Ovary (tissue), 9 donors: ENCODE measurements around the gene SPATA9. TPM values are rescaled to one million over a fixed set of nuclear protein-coding genes. Genes with fewer than 3 reads are reported as not detected.
"Not testable (repeated sequence)": the region's sequence is repeated elsewhere in the genome, so short reads cannot be mapped to it uniquely, and the experiment has no call there.

ENCODE experiments used
- DNase-seq, 5 donors: peaks; one replicate each; pipeline ENCODE4 v3.0.0-alpha.2; 2019 to 2020
- H3K27ac ChIP-seq, 2 donors: fragments of 200-600 bp; one replicate each; pipeline versions ENCODE4 v1.5.1 to v1.8.0; 2019 to 2022
- H3K27me3 ChIP-seq: fragments of 200-600 bp; one replicate; pipeline ENCODE4 v1.8.0; 2022
- H3K36me3 ChIP-seq: fragments of 200-600 bp; sonication (generic); one replicate; pipeline ENCODE4 v1.5.1; 2019
- H3K4me1 ChIP-seq: one replicate; pipeline ENCODE4 v1.8.1; 2013; ENCODE audit warnings: mild to moderate bottlenecking, moderate library complexity; ENCODE audit not compliant: insufficient read depth
- H3K4me3 ChIP-seq: fragments of 200-600 bp; sonication (generic); one replicate; pipeline ENCODE4 v1.5.1; 2017
- H3K9me3 ChIP-seq, 2 donors: fragments of 200-600 bp in 1 of 2; sonication (generic) in 1 of 2; one replicate each; pipeline versions ENCODE4 v1.5.1 to v1.8.1; 2013 to 2019; ENCODE audit warnings: mild to moderate bottlenecking in 1 of 2, moderate library complexity in 1 of 2
- CTCF ChIP-seq, 3 donors: fragments of 450-650 bp in 2 of 3; fragments of 200-600 bp in 1 of 3; IDR thresholded peaks; one replicate each; pipeline versions ENCODE4 v1.5.1 to v1.8.0; 2016 to 2022; ENCODE audit warnings: antibody characterized with exemption in 3 of 3, mild to moderate bottlenecking in 1 of 3
- EP300 ChIP-seq: sonication (generic); formaldehyde crosslinking; IDR thresholded peaks from one replicate; pipeline ENCODE4 v1.6.1; 2017; ENCODE audit warnings: antibody characterized with exemption
- POLR2A ChIP-seq: fragments of 450-650 bp; IDR thresholded peaks from one replicate; pipeline ENCODE4 v1.6.1; 2017; ENCODE audit warnings: antibody characterized with exemption, mild to moderate bottlenecking, moderate library complexity
- WGBS, 3 donors: extraction: QIAGEN DNeasy Blood & Tissue Kit in 1 of 3; methylation state at CpG; one replicate each; pipeline versions ENCODE4 v1.1.5 to v1.1.7; 2013 to 2017; 5-methylcytosine and 5-hydroxymethylcytosine counted together
- intact Hi-C, 4 donors: fragments of 100-400 bp; cut with DNase I; formaldehyde crosslinking; loops; one replicate each; pipeline versions ENCODE4 v1.11.0 to v1.15.1; 2022 to 2023
- polyA plus RNA-seq, 2 donors: library from polyadenylated mRNA; stranded (reverse); fragments of 200-250 nt in 1 of 2; fragments of 350-450 nt in 1 of 2; fragmentation: Illumina TruSeq in 1 of 2; extraction: RNeasy Lipid Tissue Mini Kit (QIAGEN cat#74804) in 1 of 2; gene quantifications; one replicate each; pipeline ENCODE4 v1.2.3, GENCODE V29; 2013 to 2014
- total RNA-seq, 7 donors: library from RNA; depleted of rRNA in 2 of 7; stranded (reverse); fragments of >200 nt in 2 of 7; fragmentation: NEBNext Ultra II Directional in 3 of 7; extraction: Animal tissue kit (Norgen Biotek cat#: 25700) in 3 of 7; gene quantifications; one replicate each; pipeline versions ENCODE4 v1.1.0 to v1.2.4, GENCODE V29; 2016 to 2023
- donor health status: DM: no; HTN: no; CAD: no; lungs with moderate emphysema.
- donor health status: DM: no; HTN: no; CAD: no.
- donor health status: Bipolar disorder and iron deficiency.
- donor health status: DM: yes; HTN: yes; CAD: no.
- donor health status: DM: no; HTN: no; CAD: no.
- donor health status: DM: yes; HTN: yes; CAD: no.

Gene SPATA9
- total and polyA plus RNA-seq, 9 donors, result 0.46 to 1.7 (median 0.89) TPM

GRCh38 chr5:95711501-95712346, 28.9 kb upstream of the SPATA9 start:
- Histone ChIP-seq H3K9me3 (no peaks in the 10 kb centered on the region), H3K4me3 (no peak overlapping the region), H3K27me3 (no peaks in the 10 kb centered on the region), H3K4me1 (peaks cover 11% of the 10 kb centered on the region), H3K36me3 (no peaks in the 10 kb centered on the region), H3K27ac (no peak overlapping the region)
- DNase-seq, result peak in 1 of 5 donors; percentile 40
- intact Hi-C loops, result loop anchor here in 1 of 4 donors (5.0 kb wide), 1 partner anchor 39 kb away; no protein-coding TSS in a partner anchor
- 91 to 94% (median 94%) methylated on average over 27 of the region's 27 CpGs for WGBS, 3 donors
- TF ChIP-seq CTCF (IDR thresholded peaks at IDR 0.05) (no peak), POLR2A (no peak), EP300 (no peak)

- H3K36me3 ChIP-seq, result not testable (repeated sequence)
- intact Hi-C loops, result loop anchor here in 1 of 4 donors (5.0 kb wide), 1 partner anchor 39 kb away; no protein-coding TSS in a partner anchor
- H3K27ac ChIP-seq, result peak overlapping the region in 1 of 2 donors; percentile 11
Measured at GRCh38 chr5:95710651-95711500, 28.1 kb upstream of the SPATA9 start.

GRCh38 chr5:95709967-95710650, 27.3 kb upstream of the SPATA9 start:
- 49% methylated on average over 15 of the region's 15 CpGs for WGBS, 3 donors
- peak in 4 of 5 donors; percentile 65 to 68 (median 66) for DNase-seq
- intact Hi-C loops, result loop anchor here in 1 of 4 donors (5.0 kb wide), 1 partner anchor 38 kb away; no protein-coding TSS in a partner anchor
- TF ChIP-seq POLR2A (no peak), EP300 (no peak), CTCF (IDR thresholded peaks at IDR 0.05) (no peak)
- H3K27ac ChIP-seq, result peak overlapping the region in 1 of 2 donors; percentile 11
- no peaks in the 10 kb centered on the region for H3K27me3 ChIP-seq
- peaks cover 11% of the 10 kb centered on the region for H3K4me1 ChIP-seq
- no peaks in the 10 kb centered on the region for H3K36me3 ChIP-seq
- no peaks in the 10 kb centered on the region for H3K9me3 ChIP-seq
- H3K4me3 ChIP-seq, result no peak overlapping the region

More at GRCh38 chr5:95710651-95711500, 28.1 kb upstream of the SPATA9 start:
- H3K4me1 ChIP-seq, result peaks cover 11% of the 10 kb centered on the region
- DNase-seq, result peak in 3 of 5 donors; percentile 40 to 60 (median 55)
- not testable (repeated sequence) for H3K4me3 ChIP-seq, H3K27me3 ChIP-seq, H3K9me3 ChIP-seq
- WGBS, 3 donors, result 17 to 23% (median 17%) methylated on average over 23 of the region's 23 CpGs

GRCh38 chr5:95708876-95709275, 26.1 kb upstream of the SPATA9 start:
- intact Hi-C loops, result no loop called here
- Histone ChIP-seq H3K27me3 (no peaks in the 10 kb centered on the region), H3K4me1 (peaks cover 11% of the 10 kb centered on the region), H3K4me3 (no peak overlapping the region), H3K9me3 (no peaks in the 10 kb centered on the region), H3K36me3 (no peaks in the 10 kb centered on the region), H3K27ac (no peak overlapping the region)
- DNase-seq, result no peak
- 94 to 96% (median 95%) methylated on average over 7 of the region's 7 CpGs for WGBS, 3 donors
- TF ChIP-seq POLR2A, result no peak
- no peak for TF ChIP-seq CTCF (IDR thresholded peaks at IDR 0.05)
- no peak for TF ChIP-seq EP300

GRCh38 chr5:95707534-95708188, 24.9 kb upstream of the SPATA9 start:
- WGBS, 3 donors, result 60 to 75% (median 65%) methylated on average over 8 of the region's 8 CpGs
- H3K27me3 ChIP-seq, H3K36me3 ChIP-seq, DNase-seq, intact Hi-C loops, H3K27ac ChIP-seq, H3K4me3 ChIP-seq, H3K9me3 ChIP-seq: not testable (repeated sequence)
- peaks cover 11% of the 10 kb centered on the region for H3K4me1 ChIP-seq
